ENCODE results near the gene SAFB.

SAFB gene

DNA sequence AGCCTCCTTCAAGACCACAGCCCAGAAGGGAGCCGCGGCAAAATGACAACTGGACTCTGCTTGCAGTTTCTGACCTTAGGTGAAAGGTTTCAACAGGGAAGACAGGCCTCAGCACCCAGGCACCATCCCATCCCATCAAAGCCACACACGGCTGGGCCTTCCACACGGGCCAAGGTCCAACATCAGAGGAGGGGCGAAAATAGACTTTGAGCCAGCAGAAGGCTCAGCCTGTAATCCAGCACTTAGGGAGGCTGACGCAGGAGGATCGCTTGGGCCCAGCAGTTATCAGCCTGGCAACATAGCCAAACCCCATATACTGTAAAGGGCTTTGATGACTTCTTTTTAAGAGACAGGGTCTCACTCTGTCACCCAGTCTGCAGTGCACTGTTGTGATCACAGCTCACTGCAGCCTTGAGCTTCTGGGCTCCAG is 28.3 kb upstream of the SAFB start:
- TF ChIP-seq ZNF8 (CRISPR knock-in tag; IDR thresholded peaks at IDR 0.05) = no peak
- no peak for TF ChIP-seq SNAI2 (CRISPR knock-in tag; IDR thresholded peaks at IDR 0.05)
- no peak for TF ChIP-seq ZFP3 (CRISPR knock-in tag; IDR thresholded peaks at IDR 0.05)
- no peak for TF ChIP-seq BACH2 (CRISPR knock-in tag; IDR thresholded peaks at IDR 0.05; ENCODE audit: borderline replicate concordance)
- TF ChIP-seq ISL1 (CRISPR knock-in tag; IDR thresholded peaks at IDR 0.05) = no peak
- TF ChIP-seq GLIS3 (CRISPR knock-in tag; IDR thresholded peaks at IDR 0.05) = no peak
- no peak for TF ChIP-seq OSR1 (CRISPR knock-in tag; IDR thresholded peaks at IDR 0.05)
- TF ChIP-seq ZC3H10 (CRISPR knock-in tag; IDR thresholded peaks at IDR 0.05) = no peak
- TF ChIP-seq CSDC2 (CRISPR knock-in tag; IDR thresholded peaks at IDR 0.05) = no peak
- TF ChIP-seq TOX (CRISPR knock-in tag; IDR thresholded peaks at IDR 0.05; ENCODE audit: borderline replicate concordance) = no peak
- no peak for ATAC-seq

DNA sequence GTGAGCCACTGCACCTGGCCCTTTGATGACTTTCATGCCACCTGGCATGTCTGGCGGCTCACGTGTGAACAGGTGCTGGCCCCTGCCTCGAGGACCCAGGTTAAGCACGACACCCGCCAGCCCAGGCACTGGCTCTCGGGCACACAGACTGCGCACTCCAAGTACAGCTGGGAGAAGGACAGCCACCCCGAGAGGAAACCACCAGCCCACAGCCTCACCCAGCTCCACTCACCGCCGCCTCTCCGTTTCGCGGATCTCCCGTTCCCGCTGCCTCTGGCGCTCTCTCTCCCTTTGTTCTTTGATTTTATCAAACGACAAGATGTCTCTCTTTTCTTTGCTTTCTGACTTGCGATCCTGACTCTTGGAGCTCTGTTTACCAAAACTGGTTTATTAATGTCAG is 27.8 kb upstream of the SAFB start:
- TF ChIP-seq GLIS3 (CRISPR knock-in tag; IDR thresholded peaks at IDR 0.05) (no peak), ZNF70 (CRISPR knock-in tag; IDR thresholded peaks at IDR 0.05) (no peak), ARNTL (CRISPR knock-in tag; IDR thresholded peaks at IDR 0.05; ENCODE audit: borderline replicate concordance, low read depth) (no peak), ESRRG (CRISPR knock-in tag; IDR thresholded peaks at IDR 0.05) (no peak), OSR1 (CRISPR knock-in tag; IDR thresholded peaks at IDR 0.05) (no peak), ZFP3 (CRISPR knock-in tag; IDR thresholded peaks at IDR 0.05) (no peak), ISL1 (CRISPR knock-in tag; IDR thresholded peaks at IDR 0.05) (no peak), CSDC2 (CRISPR knock-in tag; IDR thresholded peaks at IDR 0.05) (no peak), TCF4 (CRISPR knock-in tag; IDR thresholded peaks at IDR 0.05; ENCODE audit: borderline replicate concordance) (no peak), PPARA (CRISPR knock-in tag; IDR thresholded peaks at IDR 0.05; ENCODE audit: borderline replicate concordance) (no peak), RARB (CRISPR knock-in tag; IDR thresholded peaks at IDR 0.05) (no peak), SNAI2 (CRISPR knock-in tag; IDR thresholded peaks at IDR 0.05) (no peak), ZFP30 (CRISPR knock-in tag; IDR thresholded peaks at IDR 0.05) (no peak)
- TF ChIP-seq, protein P1, sequence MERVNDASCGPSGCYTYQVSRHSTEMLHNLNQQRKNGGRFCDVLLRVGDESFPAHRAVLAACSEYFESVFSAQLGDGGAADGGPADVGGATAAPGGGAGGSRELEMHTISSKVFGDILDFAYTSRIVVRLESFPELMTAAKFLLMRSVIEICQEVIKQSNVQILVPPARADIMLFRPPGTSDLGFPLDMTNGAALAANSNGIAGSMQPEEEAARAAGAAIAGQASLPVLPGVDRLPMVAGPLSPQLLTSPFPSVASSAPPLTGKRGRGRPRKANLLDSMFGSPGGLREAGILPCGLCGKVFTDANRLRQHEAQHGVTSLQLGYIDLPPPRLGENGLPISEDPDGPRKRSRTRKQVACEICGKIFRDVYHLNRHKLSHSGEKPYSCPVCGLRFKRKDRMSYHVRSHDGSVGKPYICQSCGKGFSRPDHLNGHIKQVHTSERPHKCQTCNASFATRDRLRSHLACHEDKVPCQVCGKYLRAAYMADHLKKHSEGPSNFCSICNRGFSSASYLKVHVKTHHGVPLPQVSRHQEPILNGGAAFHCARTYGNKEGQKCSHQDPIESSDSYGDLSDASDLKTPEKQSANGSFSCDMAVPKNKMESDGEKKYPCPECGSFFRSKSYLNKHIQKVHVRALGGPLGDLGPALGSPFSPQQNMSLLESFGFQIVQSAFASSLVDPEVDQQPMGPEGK (CRISPR knock-in tag; IDR thresholded peaks at IDR 0.05; ENCODE audit: borderline replicate concordance) = no peak
- TF ChIP-seq, protein P2, sequence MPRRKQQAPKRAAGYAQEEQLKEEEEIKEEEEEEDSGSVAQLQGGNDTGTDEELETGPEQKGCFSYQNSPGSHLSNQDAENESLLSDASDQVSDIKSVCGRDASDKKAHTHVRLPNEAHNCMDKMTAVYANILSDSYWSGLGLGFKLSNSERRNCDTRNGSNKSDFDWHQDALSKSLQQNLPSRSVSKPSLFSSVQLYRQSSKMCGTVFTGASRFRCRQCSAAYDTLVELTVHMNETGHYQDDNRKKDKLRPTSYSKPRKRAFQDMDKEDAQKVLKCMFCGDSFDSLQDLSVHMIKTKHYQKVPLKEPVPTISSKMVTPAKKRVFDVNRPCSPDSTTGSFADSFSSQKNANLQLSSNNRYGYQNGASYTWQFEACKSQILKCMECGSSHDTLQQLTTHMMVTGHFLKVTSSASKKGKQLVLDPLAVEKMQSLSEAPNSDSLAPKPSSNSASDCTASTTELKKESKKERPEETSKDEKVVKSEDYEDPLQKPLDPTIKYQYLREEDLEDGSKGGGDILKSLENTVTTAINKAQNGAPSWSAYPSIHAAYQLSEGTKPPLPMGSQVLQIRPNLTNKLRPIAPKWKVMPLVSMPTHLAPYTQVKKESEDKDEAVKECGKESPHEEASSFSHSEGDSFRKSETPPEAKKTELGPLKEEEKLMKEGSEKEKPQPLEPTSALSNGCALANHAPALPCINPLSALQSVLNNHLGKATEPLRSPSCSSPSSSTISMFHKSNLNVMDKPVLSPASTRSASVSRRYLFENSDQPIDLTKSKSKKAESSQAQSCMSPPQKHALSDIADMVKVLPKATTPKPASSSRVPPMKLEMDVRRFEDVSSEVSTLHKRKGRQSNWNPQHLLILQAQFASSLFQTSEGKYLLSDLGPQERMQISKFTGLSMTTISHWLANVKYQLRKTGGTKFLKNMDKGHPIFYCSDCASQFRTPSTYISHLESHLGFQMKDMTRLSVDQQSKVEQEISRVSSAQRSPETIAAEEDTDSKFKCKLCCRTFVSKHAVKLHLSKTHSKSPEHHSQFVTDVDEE (CRISPR knock-in tag; IDR thresholded peaks at IDR 0.05) = no peak
- TF ChIP-seq, protein P3, sequence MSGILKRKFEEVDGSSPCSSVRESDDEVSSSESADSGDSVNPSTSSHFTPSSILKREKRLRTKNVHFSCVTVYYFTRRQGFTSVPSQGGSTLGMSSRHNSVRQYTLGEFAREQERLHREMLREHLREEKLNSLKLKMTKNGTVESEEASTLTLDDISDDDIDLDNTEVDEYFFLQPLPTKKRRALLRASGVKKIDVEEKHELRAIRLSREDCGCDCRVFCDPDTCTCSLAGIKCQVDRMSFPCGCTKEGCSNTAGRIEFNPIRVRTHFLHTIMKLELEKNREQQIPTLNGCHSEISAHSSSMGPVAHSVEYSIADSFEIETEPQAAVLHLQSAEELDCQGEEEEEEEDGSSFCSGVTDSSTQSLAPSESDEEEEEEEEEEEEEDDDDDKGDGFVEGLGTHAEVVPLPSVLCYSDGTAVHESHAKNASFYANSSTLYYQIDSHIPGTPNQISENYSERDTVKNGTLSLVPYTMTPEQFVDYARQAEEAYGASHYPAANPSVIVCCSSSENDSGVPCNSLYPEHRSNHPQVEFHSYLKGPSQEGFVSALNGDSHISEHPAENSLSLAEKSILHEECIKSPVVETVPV (CRISPR knock-in tag; IDR thresholded peaks at IDR 0.05) = no peak
- TF ChIP-seq, protein P4, sequence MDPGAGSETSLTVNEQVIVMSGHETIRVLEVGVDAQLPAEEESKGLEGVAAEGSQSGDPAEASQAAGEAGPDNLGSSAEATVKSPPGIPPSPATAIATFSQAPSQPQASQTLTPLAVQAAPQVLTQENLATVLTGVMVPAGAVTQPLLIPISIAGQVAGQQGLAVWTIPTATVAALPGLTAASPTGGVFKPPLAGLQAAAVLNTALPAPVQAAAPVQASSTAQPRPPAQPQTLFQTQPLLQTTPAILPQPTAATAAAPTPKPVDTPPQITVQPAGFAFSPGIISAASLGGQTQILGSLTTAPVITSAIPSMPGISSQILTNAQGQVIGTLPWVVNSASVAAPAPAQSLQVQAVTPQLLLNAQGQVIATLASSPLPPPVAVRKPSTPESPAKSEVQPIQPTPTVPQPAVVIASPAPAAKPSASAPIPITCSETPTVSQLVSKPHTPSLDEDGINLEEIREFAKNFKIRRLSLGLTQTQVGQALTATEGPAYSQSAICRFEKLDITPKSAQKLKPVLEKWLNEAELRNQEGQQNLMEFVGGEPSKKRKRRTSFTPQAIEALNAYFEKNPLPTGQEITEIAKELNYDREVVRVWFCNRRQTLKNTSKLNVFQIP (CRISPR knock-in tag; IDR thresholded peaks at IDR 0.05; ENCODE audit: borderline replicate concordance, low read depth) = no peak
- TF ChIP-seq, protein P5, sequence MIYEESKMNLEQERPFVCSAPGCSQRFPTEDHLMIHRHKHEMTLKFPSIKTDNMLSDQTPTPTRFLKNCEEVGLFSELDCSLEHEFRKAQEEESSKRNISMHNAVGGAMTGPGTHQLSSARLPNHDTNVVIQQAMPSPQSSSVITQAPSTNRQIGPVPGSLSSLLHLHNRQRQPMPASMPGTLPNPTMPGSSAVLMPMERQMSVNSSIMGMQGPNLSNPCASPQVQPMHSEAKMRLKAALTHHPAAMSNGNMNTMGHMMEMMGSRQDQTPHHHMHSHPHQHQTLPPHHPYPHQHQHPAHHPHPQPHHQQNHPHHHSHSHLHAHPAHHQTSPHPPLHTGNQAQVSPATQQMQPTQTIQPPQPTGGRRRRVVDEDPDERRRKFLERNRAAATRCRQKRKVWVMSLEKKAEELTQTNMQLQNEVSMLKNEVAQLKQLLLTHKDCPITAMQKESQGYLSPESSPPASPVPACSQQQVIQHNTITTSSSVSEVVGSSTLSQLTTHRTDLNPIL (CRISPR knock-in tag; IDR thresholded peaks at IDR 0.05; ENCODE audit: low read depth) = no peak
- no peak for ATAC-seq

DNA sequence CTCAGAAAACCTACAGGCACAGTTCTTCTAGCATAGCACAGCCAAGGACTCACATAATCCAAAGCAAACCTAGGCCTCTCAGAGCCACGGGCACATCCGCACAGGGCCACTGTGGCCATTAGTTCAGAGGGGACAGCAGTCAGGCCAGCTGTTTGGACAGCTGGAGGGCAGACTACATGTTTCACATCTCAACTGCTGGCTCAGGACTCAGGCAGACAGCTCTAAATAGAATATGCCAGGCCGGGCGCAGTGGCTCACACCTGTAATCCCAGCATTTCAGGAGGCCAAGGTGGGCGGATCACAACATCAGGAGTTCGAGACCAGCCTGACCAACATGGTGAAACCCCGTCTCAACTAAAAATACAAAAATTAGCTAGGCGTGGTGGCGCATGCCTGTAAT is 27.1 kb upstream of the SAFB start:
- TF ChIP-seq ZNF565 (CRISPR knock-in tag; conservative IDR thresholded peaks at IDR 0.05; ENCODE audit: low read depth) (no peak), ARNTL (CRISPR knock-in tag; IDR thresholded peaks at IDR 0.05; ENCODE audit: borderline replicate concordance, low read depth) (no peak), RARB (CRISPR knock-in tag; IDR thresholded peaks at IDR 0.05) (no peak), ESRRG (CRISPR knock-in tag; IDR thresholded peaks at IDR 0.05) (no peak), ZFP3 (CRISPR knock-in tag; IDR thresholded peaks at IDR 0.05) (no peak), ZFP30 (CRISPR knock-in tag; IDR thresholded peaks at IDR 0.05) (no peak), TCF4 (CRISPR knock-in tag; IDR thresholded peaks at IDR 0.05; ENCODE audit: borderline replicate concordance) (no peak), CSDC2 (CRISPR knock-in tag; IDR thresholded peaks at IDR 0.05) (no peak), TOX (CRISPR knock-in tag; IDR thresholded peaks at IDR 0.05; ENCODE audit: borderline replicate concordance) (no peak)
- TF ChIP-seq, protein P3 (CRISPR knock-in tag; IDR thresholded peaks at IDR 0.05) = no peak
- TF ChIP-seq, protein P2 (CRISPR knock-in tag; IDR thresholded peaks at IDR 0.05) = no peak
- ATAC-seq = no peak
